Measurements from ENCODE around the gene CARD11. TPM values are rescaled to one million over a fixed set of nuclear protein-coding genes. Genes with fewer than 3 reads are reported as not detected.

CARD11 gene
- total and polyA plus RNA-seq, 2 of the 4 experiments (the other 2 are of a cell fraction) = 0.18 to 0.26 TPM

- Histone ChIP-seq H2BK120ac (ENCODE audit: low read depth, low read length) (no peak overlapping the region), H2BK20ac (ENCODE audit: low read depth, low read length) (no peak overlapping the region), H4K91ac (ENCODE audit: insufficient read depth, low read depth, low read length) (no peak overlapping the region), H3K27ac (ENCODE audit: insufficient read depth, low read length) (no peak overlapping the region), H3K9me1 (ENCODE audit: insufficient read depth, low read length) (no peaks in the 10 kb centered on the region), H2AK9ac (replicated peaks; ENCODE audit: low read depth, low read length, poor library complexity) (no peak overlapping the region), H3K4me3 (ENCODE audit: insufficient read depth, low read depth, low read length) (no peak overlapping the region), H3K56ac (ENCODE audit: extremely low read depth, insufficient read depth, low read length) (no peak overlapping the region), H3K4me2 (ENCODE audit: low read depth, low read length) (no peak overlapping the region), H2BK15ac (ENCODE audit: low read depth, low read length) (no peak overlapping the region), H3K9me3 (ENCODE audit: control insufficient read depth, insufficient read depth, low read length) (no peaks in the 10 kb centered on the region), H3K79me1 (ENCODE audit: low read depth in 1 of 2, low read length in 2 of 2) (no peaks in the 10 kb centered on the region), H3K14ac (replicated peaks; ENCODE audit: low read depth, low read length) (no peak overlapping the region), H3K4me1 (ENCODE audit: control insufficient read depth, insufficient read depth, low read length) (no peaks in the 10 kb centered on the region), H2AK5ac (ENCODE audit: low read depth, low read length) (no peak overlapping the region), H3K23ac (ENCODE audit: low read depth, low read length) (no peak overlapping the region), H4K20me1 (ENCODE audit: insufficient read depth, low read length) (no peaks in the 10 kb centered on the region), H4K8ac (ENCODE audit: low read depth in 2 of 2, low read length in 2 of 2) (no peak overlapping the region), H4K5ac (ENCODE audit: low read depth, low read length) (no peak overlapping the region), H3K18ac (ENCODE audit: low read depth, low read length) (no peak overlapping the region), H3K9ac (ENCODE audit: low read depth, low read length) (no peak overlapping the region), H3K36me3 (ENCODE audit: control insufficient read depth, insufficient read depth, low read length) (no peaks in the 10 kb centered on the region), H3K4ac (ENCODE audit: low read depth, low read length) (no peak overlapping the region), H3K27me3 (ENCODE audit: control insufficient read depth, insufficient read depth, low read length) (no peaks in the 10 kb centered on the region; the same call in 1 of the 2 replicates), H2BK5ac (ENCODE audit: low read depth, low read length, poor library complexity, severe bottlenecking) (no peak overlapping the region), H2AFZ (replicated peaks; ENCODE audit: low read length, poor library complexity) (no peak overlapping the region)
- ChIA-PET POLR2A (ENCODE audit: unreplicated experiment) (no interaction called here), CTCF (no interaction called here)
- intact Hi-C loops (cut with micrococcal nuclease) = no loop called here
- ATAC-seq (ENCODE audit: low read depth) = no peak
- DNase-seq = no peak
- WGBS, 2 experiments (ENCODE audit: extremely low coverage in 2 of 2, insufficient read length in 1 of 2) = 73 to 100% methylated on average over 1 to 2 of the region's 4 CpGs
- dilution Hi-C loops (cut with HindIII; ENCODE audit: low sequenced_read_pairs, unreplicated experiment) = no loop called here
- TF ChIP-seq POLR2A (IDR thresholded peaks at IDR 0.05; ENCODE audit: low read depth, low read length) = no peak
- no TSS peak for BruUV-seq (replicated peaks)
- in situ Hi-C loops (cut with MboI; ENCODE audit: low sequenced_read_pairs) = no loop called here
These were observed 98.5 kb downstream of the CARD11 start for GRCh38 chr7:2945171-2945570.

All from IMR-90 (cell line).